ENCODE results near the gene TNRC6C.

- no peak for TF ChIP-seq CTCF (IDR thresholded peaks at IDR 0.05)
- no peak for TF ChIP-seq POLR2A (IDR thresholded peaks at IDR 0.05)
Observed at GRCh38 chr17:78034429-78035091, 76.1 kb downstream of the TNRC6C start.

Data from lower leg skin (tissue), 3 donors.